ENCODE measurements around the gene TMPRSS12.
"Not testable (repeated sequence)": the region's sequence is repeated elsewhere in the genome, so short reads cannot be mapped to it uniquely, and the experiment has no call there.

TMPRSS12 gene

GRCh38 chr12:50924439-50925341, 82.0 kb downstream of the TMPRSS12 start:
- in situ Hi-C loops (cut with HindIII; ENCODE audit: low pct_unique_long_range_greater_than_20kb, low sequenced_read_pairs): no loop called here
- TF ChIP-seq JUND (IDR thresholded peaks at IDR 0.05; ENCODE audit: low read depth): no peak
- peak; percentile 69 to 96 for DNase-seq (ENCODE audit: low read depth in 1 of 2, low spot score in 1 of 2)

- peak in 1 of 2 experiments; percentile 20 for DNase-seq (ENCODE audit: low read depth in 1 of 2, low spot score in 1 of 2)
- TF ChIP-seq JUND (IDR thresholded peaks at IDR 0.05; ENCODE audit: low read depth): no peak
- in situ Hi-C loops (cut with HindIII; ENCODE audit: low pct_unique_long_range_greater_than_20kb, low sequenced_read_pairs): no loop called here
These were observed 82.6 kb downstream of the TMPRSS12 start for GRCh38 chr12:50925342-50925651.

- no peak for TF ChIP-seq JUND (IDR thresholded peaks at IDR 0.05; ENCODE audit: low read depth)
- in situ Hi-C loops (cut with HindIII; ENCODE audit: low pct_unique_long_range_greater_than_20kb, low sequenced_read_pairs): no loop called here
- no peak for DNase-seq (ENCODE audit: low read depth in 1 of 2, low spot score in 1 of 2)
These were observed 83.2 kb downstream of the TMPRSS12 start for GRCh38 chr12:50925920-50926319.

- no peak for DNase-seq (ENCODE audit: low read depth in 1 of 2, low spot score in 1 of 2)
- no peak for TF ChIP-seq JUND (IDR thresholded peaks at IDR 0.05; ENCODE audit: low read depth)
- in situ Hi-C loops (cut with HindIII; ENCODE audit: low pct_unique_long_range_greater_than_20kb, low sequenced_read_pairs): no loop called here
These were observed 83.7 kb downstream of the TMPRSS12 start for GRCh38 chr12:50926415-50926814.

DNA sequence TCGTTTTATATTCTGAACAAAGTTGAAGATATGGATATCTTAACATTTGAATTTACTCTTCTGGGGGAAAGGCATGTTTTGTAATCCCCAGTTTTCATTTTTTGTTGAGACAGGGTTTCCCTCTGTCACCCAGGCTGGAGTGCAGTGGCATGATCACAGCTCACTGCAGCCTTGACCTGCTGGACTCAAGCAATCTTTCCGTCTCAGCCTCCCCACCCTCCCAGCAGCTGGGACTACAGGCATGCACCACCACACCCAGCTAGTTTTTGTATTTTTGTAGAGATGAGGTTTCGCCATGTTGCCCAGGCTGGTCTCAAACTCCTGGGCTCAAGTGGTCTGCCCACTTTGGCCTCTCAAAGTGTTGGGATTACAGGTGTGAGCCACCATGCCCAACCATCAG, 84.2 kb downstream of the TMPRSS12 start:
- in situ Hi-C loops (cut with HindIII; ENCODE audit: low pct_unique_long_range_greater_than_20kb, low sequenced_read_pairs); DNase-seq (ENCODE audit: low read depth in 1 of 2, low spot score in 1 of 2): not testable (repeated sequence)

DNA sequence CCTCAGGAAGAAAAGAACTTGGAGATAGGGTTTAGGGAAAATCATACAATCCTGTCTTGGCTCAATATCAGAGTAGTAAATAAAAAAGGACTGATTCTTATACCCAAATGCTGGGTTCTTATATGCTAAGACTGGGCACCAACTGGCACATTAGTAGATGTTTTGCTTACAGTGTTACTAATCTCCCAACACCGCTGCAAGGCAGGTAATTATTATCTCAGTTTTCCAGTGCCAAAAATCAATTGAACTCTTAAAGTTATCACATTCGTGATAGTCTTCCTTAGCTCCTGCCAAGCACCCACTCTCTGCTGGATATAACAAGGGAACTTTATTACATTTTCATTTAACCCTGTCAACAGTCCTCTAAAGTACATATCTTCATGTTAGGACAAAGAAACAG, 84.6 kb downstream of the TMPRSS12 start:
- no peak for TF ChIP-seq JUND (IDR thresholded peaks at IDR 0.05; ENCODE audit: low read depth)
- no peak for DNase-seq (ENCODE audit: low read depth in 1 of 2, low spot score in 1 of 2)
- in situ Hi-C loops (cut with HindIII; ENCODE audit: low pct_unique_long_range_greater_than_20kb, low sequenced_read_pairs): no loop called here

DNA sequence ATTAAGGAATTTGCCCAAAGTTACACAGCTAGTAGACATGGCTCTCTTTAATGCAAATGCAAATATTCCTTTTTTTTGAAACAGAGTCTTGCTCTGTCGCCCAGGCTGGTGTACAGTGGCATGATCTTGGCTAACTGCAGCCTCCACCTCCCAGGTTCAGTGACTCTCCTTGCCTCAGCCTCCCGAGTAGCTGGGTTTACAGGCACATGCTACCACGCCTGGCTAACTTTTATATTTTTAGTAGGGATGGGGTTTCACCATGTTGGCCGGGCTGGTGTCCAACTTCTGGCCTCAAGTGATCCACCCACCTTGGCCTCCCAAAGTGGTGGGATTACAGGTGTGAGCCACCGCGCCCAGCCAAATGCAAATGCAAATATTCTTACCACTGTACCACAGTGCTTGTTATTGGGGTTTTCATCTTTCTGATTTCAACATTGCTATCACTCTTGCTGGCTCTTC, 85.1 kb downstream of the TMPRSS12 start:
- DNase-seq (ENCODE audit: low read depth in 1 of 2, low spot score in 1 of 2): no peak
- TF ChIP-seq JUND (IDR thresholded peaks at IDR 0.05; ENCODE audit: low read depth): no peak
- in situ Hi-C loops (cut with HindIII; ENCODE audit: low pct_unique_long_range_greater_than_20kb, low sequenced_read_pairs): no loop called here

- in situ Hi-C loops (cut with HindIII; ENCODE audit: low pct_unique_long_range_greater_than_20kb, low sequenced_read_pairs): no loop called here
- no peak for DNase-seq (ENCODE audit: low read depth in 1 of 2, low spot score in 1 of 2)
- no peak for TF ChIP-seq JUND (IDR thresholded peaks at IDR 0.05; ENCODE audit: low read depth)
These were observed 85.7 kb downstream of the TMPRSS12 start for GRCh38 chr12:50928392-50928791.

DNA sequence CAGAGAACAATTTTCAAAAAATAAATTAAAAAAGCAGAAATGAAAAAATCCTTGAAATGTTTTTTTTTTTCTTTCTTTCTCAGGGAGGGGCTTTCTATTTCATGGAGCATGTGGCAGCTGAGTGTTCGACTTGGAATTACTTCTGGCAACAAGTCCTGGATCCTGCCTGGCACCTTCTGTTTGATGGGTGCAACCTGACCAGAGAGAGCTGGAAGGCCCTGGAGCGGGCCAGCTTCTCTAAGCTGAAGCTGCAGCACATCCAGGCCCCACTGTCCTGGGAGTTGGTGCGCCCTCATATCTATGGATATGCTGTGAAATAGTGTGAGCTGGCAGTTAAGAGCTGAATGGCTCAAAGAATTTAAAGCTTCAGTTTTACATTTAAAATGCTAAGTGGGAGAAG, 87.1 kb downstream of the TMPRSS12 start:
- in situ Hi-C loops (cut with HindIII; ENCODE audit: low pct_unique_long_range_greater_than_20kb, low sequenced_read_pairs): no loop called here
- DNase-seq (ENCODE audit: low read depth in 1 of 2, low spot score in 1 of 2): no peak
- no peak for TF ChIP-seq JUND (IDR thresholded peaks at IDR 0.05; ENCODE audit: low read depth)

DNA sequence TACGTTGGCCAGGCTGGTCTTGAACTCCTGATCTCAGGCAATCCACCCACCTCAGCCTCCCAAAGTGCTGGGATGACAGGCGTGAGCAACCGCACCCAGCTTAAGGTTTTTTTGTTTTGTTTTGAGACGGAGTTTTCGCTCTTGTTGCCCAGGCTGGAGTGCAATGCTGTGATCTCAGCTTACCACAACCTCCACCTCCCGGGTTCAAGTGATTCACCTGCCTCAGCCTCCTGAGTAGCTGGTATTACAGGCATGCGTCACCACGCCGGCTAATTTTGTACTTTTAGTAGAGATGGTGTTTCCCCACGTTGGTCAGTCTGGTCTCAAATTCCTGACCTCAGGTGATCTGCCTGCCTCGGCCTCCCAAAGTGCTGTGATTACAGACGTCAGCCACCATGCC, 87.8 kb downstream of the TMPRSS12 start:
- in situ Hi-C loops (cut with HindIII; ENCODE audit: low pct_unique_long_range_greater_than_20kb, low sequenced_read_pairs); DNase-seq (ENCODE audit: low read depth in 1 of 2, low spot score in 1 of 2): not testable (repeated sequence)

- no peak for TF ChIP-seq JUND (IDR thresholded peaks at IDR 0.05; ENCODE audit: low read depth)
- in situ Hi-C loops (cut with HindIII; ENCODE audit: low pct_unique_long_range_greater_than_20kb, low sequenced_read_pairs): no loop called here
- DNase-seq (ENCODE audit: low read depth in 1 of 2, low spot score in 1 of 2): no peak
These were observed 90.1 kb downstream of the TMPRSS12 start for GRCh38 chr12:50932787-50933280.

DNA sequence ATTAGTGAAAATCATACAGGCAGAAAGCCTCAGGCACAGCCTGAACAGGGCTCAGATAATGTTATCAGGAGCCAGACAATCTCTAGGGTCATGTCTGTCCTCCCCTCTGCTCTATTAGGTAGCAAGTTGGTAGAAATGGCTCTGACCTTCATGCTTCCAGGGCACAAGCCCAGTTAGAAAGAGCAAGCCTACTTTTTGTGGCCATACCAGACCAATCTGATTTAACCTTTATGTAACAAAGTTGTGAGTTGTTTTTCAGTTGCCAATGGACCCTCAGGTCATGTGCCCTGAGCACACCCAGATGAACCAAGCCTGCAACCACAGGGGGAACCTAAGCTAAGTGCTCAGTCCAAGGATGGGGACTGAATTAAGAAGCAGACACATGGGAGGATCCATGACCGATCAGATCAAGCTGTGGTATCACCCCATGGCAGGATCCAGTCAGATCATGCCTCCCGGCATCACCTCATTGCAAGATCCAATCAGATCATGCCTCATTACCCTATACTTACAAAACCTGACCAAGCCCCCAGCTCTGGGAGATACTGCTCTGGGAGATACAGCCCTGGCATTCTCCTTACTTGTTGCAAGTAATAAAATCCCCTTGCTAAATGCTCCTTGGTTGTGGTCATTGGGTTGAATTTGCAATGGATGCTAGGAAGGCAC, 90.9 kb downstream of the TMPRSS12 start:
- TF ChIP-seq JUND (IDR thresholded peaks at IDR 0.05; ENCODE audit: low read depth): no peak
- DNase-seq (ENCODE audit: low read depth in 1 of 2, low spot score in 1 of 2): no peak
- in situ Hi-C loops (cut with HindIII; ENCODE audit: low pct_unique_long_range_greater_than_20kb, low sequenced_read_pairs): no loop called here

- no peak for DNase-seq (ENCODE audit: low read depth in 1 of 2, low spot score in 1 of 2)
- in situ Hi-C loops (cut with HindIII; ENCODE audit: low pct_unique_long_range_greater_than_20kb, low sequenced_read_pairs): no loop called here
- no peak for TF ChIP-seq JUND (IDR thresholded peaks at IDR 0.05; ENCODE audit: low read depth)
These were observed 91.7 kb downstream of the TMPRSS12 start for GRCh38 chr12:50934371-50934851.

Data from T47D (cell line).